Sigmoid colon (tissue), 7 donors: ENCODE data around the gene C10orf53. TPM values are rescaled to one million over a fixed set of nuclear protein-coding genes. Genes with fewer than 3 reads are reported as not detected.

Experiments used
- DNase-seq: peaks from one replicate; pipeline ENCODE4 v3.0.0-alpha.2; 2019
- H3K27ac ChIP-seq, 4 donors: fragments of 200-600 bp; sonication (generic); one replicate each; pipeline ENCODE4 v1.5.1; 2016 to 2019; ENCODE audit warnings: mild to moderate bottlenecking in 1 of 4
- H3K27me3 ChIP-seq, 3 donors: fragments of 200-600 bp; sonication (generic); one replicate each; pipeline ENCODE4 v1.5.1; 2019; ENCODE audit warnings: mild to moderate bottlenecking in 1 of 3
- H3K36me3 ChIP-seq, 4 donors: fragments of 200-600 bp; sonication (generic); one replicate each; pipeline ENCODE4 v1.5.1; 2016 to 2019
- H3K4me1 ChIP-seq, 4 donors: fragments of 200-600 bp; sonication (generic); one replicate each; pipeline ENCODE4 v1.5.1; 2017 to 2019
- H3K4me3 ChIP-seq, 4 donors: fragments of 200-600 bp; sonication (generic); one replicate each; pipeline ENCODE4 v1.5.1; 2017 to 2019; ENCODE audit warnings: mild to moderate bottlenecking in 2 of 4, moderate library complexity in 1 of 4
- H3K9me3 ChIP-seq, 4 donors: fragments of 200-600 bp in 3 of 4; sonication (generic) in 3 of 4; one replicate each; pipeline versions ENCODE4 v1.5.1 to v1.6.1; 2013 to 2019
- CTCF ChIP-seq, 4 experiments: fragments of 450-650 bp in 3 of 4; fragments of 200-600 bp in 1 of 4; IDR thresholded peaks; one replicate each; pipeline ENCODE4 v1.5.1; 2016 to 2019; ENCODE audit warnings: antibody characterized with exemption in 4 of 4, mild to moderate bottlenecking in 3 of 4, moderate library complexity in 2 of 4
- EP300 ChIP-seq, 4 donors: sonication (generic); formaldehyde crosslinking; IDR thresholded peaks; one replicate each; pipeline ENCODE4 v1.6.1; 2017; ENCODE audit warnings: antibody characterized with exemption in 4 of 4
- POLR2A ChIP-seq, 2 donors: fragments of 450-650 bp; IDR thresholded peaks; one replicate each; pipeline ENCODE4 v1.6.1; 2016; ENCODE audit warnings: antibody characterized with exemption in 2 of 2, mild to moderate bottlenecking in 2 of 2, moderate library complexity in 2 of 2
- POLR2AphosphoS5 ChIP-seq, 4 donors: sonication (generic); formaldehyde crosslinking; IDR thresholded peaks; one replicate each; pipeline ENCODE4 v1.6.1; 2017; ENCODE audit warnings: antibody characterized with exemption in 4 of 4
- WGBS, 2 donors: extraction: QIAGEN DNeasy Blood & Tissue Kit; methylation state at CpG; one replicate each; pipeline ENCODE4 v1.1.7; 2013; 5-methylcytosine and 5-hydroxymethylcytosine counted together
- intact Hi-C: fragments of 100-400 bp; cut with DNase I; formaldehyde crosslinking; loops from one replicate; pipeline ENCODE4 v1.15.1; 2023
- polyA plus RNA-seq, 3 donors: library from polyadenylated mRNA; stranded (reverse); fragments of 200-250 nt; gene quantifications; one replicate each; pipeline ENCODE4 v1.2.3, GENCODE V29; 2013
- total RNA-seq, 4 donors: library from RNA; depleted of rRNA; stranded (reverse); fragments of >200 nt; gene quantifications; one replicate each; pipeline ENCODE4 v1.1.0, GENCODE V29; 2016
- donor health status: healthy with polysubstance abuse.
- donor health status: Bipolar disorder and iron deficiency.
- donor health status: healthy.

The C10orf53 gene
- total and polyA plus RNA-seq, 7 donors = not detected

GRCh38 chr10:49645417-49645816, 34.0 kb upstream of the C10orf53 start:
- DNase-seq = no peak
- no peak for TF ChIP-seq POLR2A (IDR thresholded peaks at IDR 0.05)
- TF ChIP-seq EP300 (IDR thresholded peaks at IDR 0.05) = no peak
- no peak for TF ChIP-seq POLR2AphosphoS5 (IDR thresholded peaks at IDR 0.05)
- TF ChIP-seq CTCF (IDR thresholded peaks at IDR 0.05) = no peak
- no peak overlapping the region for H3K27ac ChIP-seq
- intact Hi-C loops = no loop called here
- no peak overlapping the region for H3K4me3 ChIP-seq
- 72 to 86% methylated on average over 8 of the region's 8 CpGs for WGBS, 2 donors
- no peaks in the 10 kb centered on the region for H3K36me3 ChIP-seq
- peaks cover 0 to 25% (median 11%) of the 10 kb centered on the region in 3 donors for H3K27me3 ChIP-seq
- H3K9me3 ChIP-seq = no peaks in the 10 kb centered on the region
- no peaks in the 10 kb centered on the region for H3K4me1 ChIP-seq

GRCh38 chr10:49645871-49646870, 33.3 kb upstream of the C10orf53 start:
- Histone ChIP-seq H3K27ac (no peak overlapping the region), H3K4me3 (no peak overlapping the region), H3K4me1 (no peaks in the 10 kb centered on the region), H3K9me3 (no peaks in the 10 kb centered on the region), H3K27me3 (peaks cover 0 to 29% (median 11%) of the 10 kb centered on the region in 3 donors), H3K36me3 (no peaks in the 10 kb centered on the region)
- intact Hi-C loops = no loop called here
- no peak for DNase-seq
- 89 to 90% methylated on average over 22 of the region's 22 CpGs for WGBS, 2 donors
- TF ChIP-seq POLR2AphosphoS5 (IDR thresholded peaks at IDR 0.05) = no peak
- TF ChIP-seq CTCF (IDR thresholded peaks at IDR 0.05) = no peak
- no peak for TF ChIP-seq EP300 (IDR thresholded peaks at IDR 0.05)
- TF ChIP-seq POLR2A (IDR thresholded peaks at IDR 0.05) = no peak

GRCh38 chr10:49647554-49647953, 31.9 kb upstream of the C10orf53 start:
- Histone ChIP-seq H3K4me1 (no peaks in the 10 kb centered on the region), H3K36me3 (no peaks in the 10 kb centered on the region), H3K27me3 (peaks cover 0 to 18% (median 8%) of the 10 kb centered on the region in 3 donors), H3K27ac (no peak overlapping the region), H3K4me3 (no peak overlapping the region), H3K9me3 (no peaks in the 10 kb centered on the region)
- TF ChIP-seq POLR2AphosphoS5 (IDR thresholded peaks at IDR 0.05) (no peak), CTCF (IDR thresholded peaks at IDR 0.05) (no peak), POLR2A (IDR thresholded peaks at IDR 0.05) (no peak), EP300 (IDR thresholded peaks at IDR 0.05) (no peak)
- no peak for DNase-seq
- intact Hi-C loops = no loop called here
- 81 to 85% methylated on average over 4 of the region's 4 CpGs for WGBS, 2 donors

GRCh38 chr10:49647985-49648795, 31.3 kb upstream of the C10orf53 start:
- no peak overlapping the region for H3K4me3 ChIP-seq
- intact Hi-C loops = no loop called here
- DNase-seq = no peak
- no peaks in the 10 kb centered on the region for H3K9me3 ChIP-seq
- no peaks in the 10 kb centered on the region for H3K36me3 ChIP-seq
- peaks cover 0 to 17% (median 6%) of the 10 kb centered on the region in 3 donors for H3K27me3 ChIP-seq
- TF ChIP-seq CTCF (IDR thresholded peaks at IDR 0.05) (no peak), POLR2AphosphoS5 (IDR thresholded peaks at IDR 0.05) (no peak), POLR2A (IDR thresholded peaks at IDR 0.05) (no peak), EP300 (IDR thresholded peaks at IDR 0.05) (no peak)
- H3K27ac ChIP-seq = no peak overlapping the region
- 72 to 73% methylated on average over 18 of the region's 18 CpGs for WGBS, 2 donors
- H3K4me1 ChIP-seq = no peaks in the 10 kb centered on the region
